Endothelial cell (in vitro differentiated cells): ENCODE results near the gene BRIX1. TPM values are rescaled to one million over a fixed set of nuclear protein-coding genes. Genes with fewer than 3 reads are reported as not detected.

ENCODE experiments used
- DNase-seq: peaks from one replicate; pipeline ENCODE4 v3.0.0; 2021; ENCODE audit warnings: low spot score
- H3K27ac Mint-ChIP-seq: one replicate; pipeline ENCODE4 v1.8.0; 2021; ENCODE audit warnings: mixed read lengths, inconsistent platforms; ENCODE audit not compliant: unreplicated experiment
- H3K27me3 Mint-ChIP-seq: one replicate; pipeline ENCODE4 v1.8.0; 2021; ENCODE audit warnings: mild to moderate bottlenecking, moderate library complexity, mixed read lengths, inconsistent platforms; ENCODE audit not compliant: unreplicated experiment
- H3K36me3 Mint-ChIP-seq: one replicate; pipeline ENCODE4 v1.8.0; 2021; ENCODE audit warnings: mild to moderate bottlenecking, low read depth, mixed read lengths, inconsistent platforms; ENCODE audit not compliant: unreplicated experiment
- H3K4me1 Mint-ChIP-seq: one replicate; pipeline ENCODE4 v1.8.0; 2021; ENCODE audit warnings: mild to moderate bottlenecking, mixed read lengths, inconsistent platforms; ENCODE audit not compliant: unreplicated experiment
- H3K4me3 Mint-ChIP-seq: one replicate; pipeline ENCODE4 v1.8.0; 2021; ENCODE audit warnings: mild to moderate bottlenecking, mixed read lengths, inconsistent platforms; ENCODE audit not compliant: unreplicated experiment
- H3K9me3 Mint-ChIP-seq: one replicate; pipeline ENCODE4 v1.8.0; 2021; ENCODE audit warnings: mixed read lengths, inconsistent platforms; ENCODE audit not compliant: unreplicated experiment
- CTCF ChIP-seq: fragments of 200-600 bp; sonication (generic); IDR thresholded peaks from one replicate; pipeline ENCODE4 v1.5.0; 2021; ENCODE audit warnings: antibody characterized with exemption; ENCODE audit not compliant: unreplicated experiment
- total RNA-seq: library from RNA; stranded (reverse); fragmentation: NEBNext Ultra II Directional; extraction: Animal tissue kit (Norgen Biotek cat#: 25700); gene quantifications from one replicate; pipeline ENCODE4 v1.2.1, GENCODE V29; 2021; ENCODE audit not compliant: unreplicated experiment

The BRIX1 gene
- total RNA-seq, 1 donor from 2014 or later: 21.2 TPM

- H3K4me1 Mint-ChIP-seq: peaks cover 18% of the 10 kb centered on the region
- peak overlapping the region; percentile 98 for H3K4me3 Mint-ChIP-seq
- H3K36me3 Mint-ChIP-seq: peaks cover 10% of the 10 kb centered on the region
Observed at GRCh38 chr5:34930870-34931269, 15.4 kb downstream of the BRIX1 start.

GRCh38 chr5:34932947-34933346 lies 17.4 kb downstream of the BRIX1 start:
- no peak overlapping the region for H3K27ac Mint-ChIP-seq
- DNase-seq: no peak
- no peaks in the 10 kb centered on the region for H3K9me3 Mint-ChIP-seq
- H3K27me3 Mint-ChIP-seq: peaks cover 3% of the 10 kb centered on the region
- peaks cover 16% of the 10 kb centered on the region for H3K36me3 Mint-ChIP-seq
- peaks cover 18% of the 10 kb centered on the region for H3K4me1 Mint-ChIP-seq
- no peak for TF ChIP-seq CTCF
- H3K4me3 Mint-ChIP-seq: no peak overlapping the region

More at GRCh38 chr5:34930870-34931269, 15.4 kb downstream of the BRIX1 start:
- Mint-ChIP-seq H3K27ac (peak overlapping the region; percentile 14), H3K27me3 (peaks cover 3% of the 10 kb centered on the region), H3K9me3 (no peaks in the 10 kb centered on the region)
- DNase-seq: no peak
- TF ChIP-seq CTCF: no peak

- no peak for TF ChIP-seq CTCF
- Mint-ChIP-seq H3K9me3 (no peaks in the 10 kb centered on the region), H3K4me3 (no peak overlapping the region), H3K27ac (no peak overlapping the region), H3K27me3 (no peaks in the 10 kb centered on the region), H3K36me3 (peaks cover 33% of the 10 kb centered on the region), H3K4me1 (no peaks in the 10 kb centered on the region)
- DNase-seq: no peak
Observed at GRCh38 chr5:34941936-34942335, 26.4 kb downstream of the BRIX1 start.

GRCh38 chr5:34944044-34944443 lies 28.5 kb downstream of the BRIX1 start:
- H3K27ac Mint-ChIP-seq: no peak overlapping the region
- H3K4me3 Mint-ChIP-seq: no peak overlapping the region
- no peak for DNase-seq
- H3K9me3 Mint-ChIP-seq: no peaks in the 10 kb centered on the region
- H3K4me1 Mint-ChIP-seq: no peaks in the 10 kb centered on the region
- H3K27me3 Mint-ChIP-seq: no peaks in the 10 kb centered on the region
- H3K36me3 Mint-ChIP-seq: peaks cover 30% of the 10 kb centered on the region
- TF ChIP-seq CTCF: no peak

GRCh38 chr5:34944460-34945047 lies 29.0 kb downstream of the BRIX1 start:
- Mint-ChIP-seq H3K36me3 (peaks cover 31% of the 10 kb centered on the region), H3K27me3 (no peaks in the 10 kb centered on the region), H3K4me1 (no peaks in the 10 kb centered on the region), H3K9me3 (no peaks in the 10 kb centered on the region), H3K4me3 (no peak overlapping the region), H3K27ac (no peak overlapping the region)
- no peak for TF ChIP-seq CTCF
- DNase-seq: no peak
